G401 (cell line): ENCODE data around the gene ZCCHC14. TPM values are rescaled to one million over a fixed set of nuclear protein-coding genes. Genes with fewer than 3 reads are reported as not detected.
A peak's percentile ranks its signal among the peaks of the same experiment; 100 is the strongest.

ENCODE experiments used
- DNase-seq: peaks from one replicate; pipeline ENCODE4 v3.0.0-alpha.2; 2015; ENCODE audit warnings: low spot score
- in situ Hi-C: cut with HindIII; loops from 2 replicates; pipeline ENCODE4 v1.10.0; 2016; ENCODE audit warnings: low sequenced_read_pairs, mixed read lengths
- total RNA-seq: library from RNA; depleted of rRNA; stranded (reverse); fragments of >200 nt; shearing (Covaris generic); gene quantifications from 2 replicates; pipeline ENCODE4 v1.2.3, GENCODE V29; 2014

ZCCHC14 gene
- total RNA-seq, 1 experiment from 2014 or later = 12.9 TPM

DNA sequence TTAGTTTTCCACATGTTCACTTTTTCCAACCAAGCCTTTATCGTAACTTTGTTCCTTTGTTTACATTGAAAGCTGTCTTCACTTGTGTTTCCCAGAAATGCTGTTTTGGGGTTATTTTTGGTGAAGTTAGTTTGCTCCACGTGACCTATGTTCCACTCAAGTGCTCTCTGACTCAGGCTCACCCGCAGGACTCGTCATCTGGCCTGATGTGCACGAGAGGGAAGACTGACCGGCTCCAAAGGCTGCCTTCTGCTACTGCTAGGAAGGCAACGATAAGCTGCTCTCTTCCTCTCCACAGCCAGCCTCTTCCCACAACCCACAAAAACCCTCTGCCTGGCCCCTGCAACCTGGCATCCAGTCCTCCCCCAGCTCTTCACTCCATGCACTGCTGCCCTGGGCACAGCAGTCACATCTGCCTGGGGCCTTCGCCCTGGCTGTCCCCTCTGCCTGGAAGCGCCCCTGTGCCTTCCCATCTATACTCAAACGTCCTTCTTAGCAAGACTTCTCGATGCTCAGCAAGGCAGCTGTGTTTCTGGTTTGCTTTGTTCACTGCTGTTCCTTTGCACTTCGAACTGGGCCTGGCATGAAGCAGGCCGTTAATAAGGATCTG lies 28.0 kb downstream of the ZCCHC14 start:
- DNase-seq = no peak
- in situ Hi-C loops = no loop called here

DNA sequence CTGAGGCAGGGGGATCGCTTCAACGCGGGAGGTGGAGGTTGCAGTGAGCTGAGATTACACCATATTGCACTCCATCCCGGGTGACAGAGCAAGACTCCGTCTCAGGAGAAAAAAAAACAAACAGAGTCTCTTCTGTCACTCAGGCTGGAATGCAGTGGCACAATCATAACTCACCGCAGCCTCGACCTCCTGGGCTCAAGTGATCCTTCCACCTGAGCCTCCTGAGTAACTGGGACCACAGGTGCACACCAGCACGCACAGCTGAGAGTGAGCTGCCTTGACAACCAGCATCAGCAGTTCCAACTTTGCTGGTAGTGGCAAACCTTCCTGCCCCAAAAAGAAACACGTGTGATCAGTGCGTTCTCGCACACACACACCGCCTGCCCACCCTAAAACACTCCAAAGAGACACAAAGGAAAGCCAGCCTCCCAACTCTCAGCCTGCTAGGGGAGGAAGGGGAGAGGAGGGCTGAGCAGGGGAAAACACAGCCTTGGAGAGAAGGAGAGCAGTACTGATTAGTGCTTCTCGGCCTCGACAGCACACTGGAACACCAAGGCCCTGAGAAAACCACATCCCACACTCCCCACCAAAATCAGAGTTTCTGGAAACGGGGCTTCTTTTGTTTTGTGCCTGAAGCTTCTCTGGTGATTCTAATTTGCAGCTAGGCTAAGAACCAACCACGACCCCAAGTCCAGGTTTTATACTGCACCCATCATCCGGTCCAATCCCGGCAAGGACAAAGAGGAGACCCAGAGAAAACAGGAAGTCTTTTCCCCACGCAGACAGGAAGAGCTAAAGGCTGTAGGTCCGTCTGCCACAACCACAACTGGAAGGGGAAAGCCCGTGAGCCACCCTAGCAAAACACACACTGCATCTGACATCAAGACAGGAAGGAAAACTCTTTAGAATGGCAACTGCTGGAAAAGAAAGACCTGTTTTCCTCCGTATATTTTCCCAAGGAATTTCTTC lies 28.8 kb downstream of the ZCCHC14 start:
- in situ Hi-C loops = no loop called here
- DNase-seq = no peak

DNA sequence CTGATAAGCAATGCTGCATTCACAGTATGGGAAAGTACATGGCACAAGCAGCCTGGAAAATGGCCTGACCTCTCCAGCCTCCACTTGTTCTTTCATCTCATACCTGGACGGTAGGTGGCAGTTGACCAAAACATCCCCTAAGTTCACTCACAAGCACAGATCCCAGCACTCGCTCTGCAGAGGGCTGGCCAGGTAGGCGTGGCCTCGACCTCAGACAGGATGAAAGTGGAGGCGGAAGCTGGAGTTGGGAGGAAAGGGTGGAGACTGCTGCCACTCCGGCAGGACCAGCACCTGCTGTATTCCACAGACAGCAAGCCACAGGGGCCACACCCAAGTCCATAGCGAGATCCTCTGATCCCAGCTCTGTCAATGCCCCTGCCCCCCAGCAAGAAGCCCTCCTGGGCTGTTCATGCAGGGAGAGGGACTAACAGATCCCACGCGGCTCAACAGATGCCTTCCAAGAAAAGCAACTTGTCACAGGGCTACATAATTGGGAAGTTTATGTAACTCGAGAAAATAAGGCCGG lies 31.3 kb downstream of the ZCCHC14 start:
- peak; percentile 86 for DNase-seq
- in situ Hi-C loops = no loop called here

DNA sequence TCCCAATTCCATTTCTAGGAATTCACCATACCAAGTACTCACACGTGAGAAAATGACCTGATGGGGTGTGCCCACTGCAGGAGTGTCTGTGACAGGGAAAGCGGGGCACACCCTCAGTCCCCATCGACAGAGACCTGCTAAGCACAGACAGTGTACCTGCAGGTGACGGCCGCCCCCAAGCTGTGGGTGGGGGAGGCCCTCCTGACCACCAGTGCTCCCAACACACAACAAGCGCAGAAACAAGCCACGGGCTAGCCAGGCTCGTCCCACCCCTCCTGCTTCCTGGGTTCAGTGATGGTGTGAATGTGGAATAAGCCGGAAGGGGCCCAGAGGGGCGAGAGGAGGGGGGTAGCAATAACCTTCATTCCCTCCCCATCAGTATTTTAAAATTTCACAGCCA lies 31.9 kb downstream of the ZCCHC14 start:
- no peak for DNase-seq
- in situ Hi-C loops = no loop called here

DNA sequence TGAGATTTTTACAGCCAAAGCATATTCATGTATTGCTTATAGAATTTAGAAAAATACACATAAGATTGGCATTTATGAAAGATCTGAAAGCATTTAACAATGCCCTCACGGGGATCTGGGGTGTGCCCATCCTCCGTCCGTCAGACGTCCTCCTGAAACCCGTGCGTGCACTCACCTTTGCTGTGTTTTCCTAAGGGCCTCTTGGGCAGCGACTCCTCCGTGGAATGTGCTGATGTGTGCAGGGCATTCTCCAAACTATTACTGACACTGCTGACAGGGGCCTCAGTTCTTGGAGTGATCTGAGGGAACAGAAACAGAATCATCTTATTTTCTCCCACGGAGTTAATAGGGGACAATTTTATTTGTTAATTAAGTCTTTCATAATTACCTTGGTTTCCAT lies 33.0 kb downstream of the ZCCHC14 start:
- in situ Hi-C loops = no loop called here
- DNase-seq = no peak

DNA sequence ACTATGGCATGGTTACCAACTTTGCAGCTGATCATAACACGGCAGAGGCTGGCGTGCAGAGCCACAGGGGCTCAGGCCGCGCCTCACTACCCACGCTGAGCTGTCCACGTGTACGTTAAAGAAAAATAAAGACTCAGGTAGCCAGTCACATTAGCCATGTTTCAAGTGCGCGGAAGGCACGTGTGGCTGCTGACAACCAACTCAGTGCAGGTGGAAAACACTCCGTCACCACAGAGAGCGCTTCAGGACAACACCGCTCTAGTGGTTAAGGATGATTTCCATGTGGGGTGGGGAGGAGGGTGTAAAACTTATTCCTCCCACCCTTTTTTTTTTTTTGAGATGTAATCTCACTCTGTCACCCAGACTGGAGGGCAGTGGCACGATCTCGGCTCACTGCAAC lies 33.8 kb downstream of the ZCCHC14 start:
- DNase-seq = no peak
- in situ Hi-C loops = no loop called here

DNA sequence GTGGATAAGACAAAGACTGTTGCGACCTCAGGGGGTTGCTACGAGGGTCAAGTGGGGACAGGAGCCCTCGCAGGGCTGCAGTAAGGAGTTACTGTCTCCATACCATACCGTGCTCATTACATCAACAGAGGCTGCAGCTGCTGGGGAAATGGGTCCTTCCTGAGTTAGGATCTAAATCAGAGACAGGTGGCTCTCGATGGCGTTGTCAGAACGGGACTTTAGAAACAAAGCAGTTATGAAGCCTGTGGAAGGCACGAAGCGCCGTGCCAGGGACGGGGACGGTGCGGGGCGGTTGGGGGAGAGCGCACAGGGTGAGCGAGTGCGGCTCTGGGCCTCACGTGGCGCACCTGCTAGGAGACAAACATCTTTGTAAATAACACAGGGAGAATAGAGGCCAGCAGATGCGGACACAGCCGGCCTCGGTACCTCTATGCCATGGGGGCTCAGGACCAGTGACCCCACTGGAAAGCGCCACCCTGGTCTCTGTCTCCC lies 34.4 kb downstream of the ZCCHC14 start:
- in situ Hi-C loops = no loop called here
- no peak for DNase-seq

DNA sequence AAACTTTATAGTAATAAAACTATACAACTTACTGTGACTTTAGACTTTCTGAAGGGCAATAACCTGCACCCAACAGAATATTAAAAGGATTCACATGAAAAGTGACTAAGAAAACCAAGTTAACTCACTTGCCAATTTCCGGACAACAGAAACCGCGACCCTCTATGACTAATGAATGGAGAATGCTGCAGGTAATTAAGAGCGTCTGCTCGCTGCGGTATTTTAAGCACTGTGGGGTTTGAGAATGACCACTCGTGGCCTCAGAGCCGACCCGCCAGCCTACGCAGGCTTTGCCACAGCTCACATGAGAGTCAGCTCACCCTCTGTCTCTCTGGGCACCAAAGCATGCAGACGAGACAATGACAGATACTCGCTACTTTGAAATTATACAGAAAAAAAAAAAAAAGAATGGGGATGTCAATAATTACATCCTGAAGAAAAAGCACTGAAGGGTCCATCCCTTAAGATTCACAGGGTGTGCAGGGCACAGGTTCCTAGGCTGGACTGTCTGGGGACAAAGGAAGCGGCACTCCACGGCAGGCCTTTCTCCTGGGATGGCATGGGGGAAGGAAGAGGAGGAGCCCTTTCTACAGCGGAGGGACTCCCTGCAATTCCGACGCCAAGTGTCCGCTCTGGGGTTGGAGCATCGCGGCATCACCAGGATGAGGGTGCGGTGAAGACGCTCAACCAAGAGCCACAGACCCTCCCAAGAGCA lies 35.0 kb downstream of the ZCCHC14 start:
- DNase-seq = no peak
- in situ Hi-C loops = no loop called here

DNA sequence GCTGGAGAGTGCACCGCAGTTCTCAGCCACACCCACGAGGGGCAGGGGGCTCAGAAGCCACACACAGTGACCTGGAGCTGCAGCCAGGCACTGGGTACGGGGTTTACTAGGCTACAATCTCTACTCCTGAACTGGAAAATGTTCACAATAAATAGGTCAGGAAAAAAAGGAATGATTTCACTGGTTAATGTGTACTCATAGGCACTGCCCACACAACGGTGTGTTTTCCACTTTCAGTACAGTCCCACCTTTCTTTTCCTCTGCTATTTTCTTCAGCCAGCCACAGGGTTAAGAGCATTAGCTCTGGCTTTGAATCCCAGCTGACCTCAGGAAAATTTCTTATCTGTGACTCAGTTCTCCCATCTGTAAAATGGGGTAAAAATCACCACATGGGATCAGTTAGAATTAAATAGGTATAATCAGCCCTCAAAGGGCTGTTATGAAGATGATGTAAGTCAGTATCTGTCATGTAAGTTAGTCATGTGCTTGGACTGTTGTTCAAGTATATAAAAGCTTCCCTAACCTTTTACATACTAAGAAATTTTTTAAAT lies 35.7 kb downstream of the ZCCHC14 start:
- in situ Hi-C loops = no loop called here
- no peak for DNase-seq

DNA sequence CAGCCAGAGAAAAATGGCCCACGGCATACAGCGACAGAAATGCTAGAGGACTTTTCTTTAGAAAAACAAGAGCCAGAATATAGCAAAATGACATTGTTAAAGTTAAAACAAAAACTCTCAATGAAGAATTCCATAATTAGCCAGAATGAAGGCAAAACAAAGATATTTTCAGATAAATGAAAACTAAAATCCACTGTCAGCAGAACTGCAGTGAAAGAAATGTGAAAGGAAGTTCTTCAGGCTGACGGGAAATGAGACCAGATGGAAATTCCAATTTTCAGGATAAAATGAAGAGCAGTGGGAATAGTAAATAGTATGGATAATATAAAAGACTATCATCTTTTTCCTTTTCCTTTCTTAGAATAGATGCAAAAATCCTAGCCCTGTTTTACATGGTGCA lies 38.4 kb downstream of the ZCCHC14 start:
- no peak for DNase-seq
- in situ Hi-C loops = no loop called here

DNA sequence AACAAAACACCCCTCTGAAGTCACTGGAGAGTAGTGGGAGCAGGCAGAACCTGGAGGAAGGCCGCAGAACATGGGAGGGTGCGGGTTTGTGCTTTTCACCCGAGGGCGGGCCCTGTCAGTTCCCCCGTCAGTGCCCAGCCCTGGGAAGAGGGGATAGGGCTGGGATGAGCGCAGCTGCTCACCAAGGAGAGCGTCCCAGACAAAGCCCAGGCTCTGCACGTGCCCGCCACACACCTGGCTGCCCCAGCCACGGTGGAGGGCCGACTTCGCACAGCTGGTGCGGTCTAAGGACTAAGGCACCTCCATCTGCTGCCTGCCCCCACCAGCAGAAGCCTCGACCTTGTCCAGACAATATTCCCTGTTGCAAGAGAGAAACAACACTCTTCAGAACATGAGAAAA lies 39.5 kb downstream of the ZCCHC14 start:
- in situ Hi-C loops = no loop called here
- DNase-seq = no peak

DNA sequence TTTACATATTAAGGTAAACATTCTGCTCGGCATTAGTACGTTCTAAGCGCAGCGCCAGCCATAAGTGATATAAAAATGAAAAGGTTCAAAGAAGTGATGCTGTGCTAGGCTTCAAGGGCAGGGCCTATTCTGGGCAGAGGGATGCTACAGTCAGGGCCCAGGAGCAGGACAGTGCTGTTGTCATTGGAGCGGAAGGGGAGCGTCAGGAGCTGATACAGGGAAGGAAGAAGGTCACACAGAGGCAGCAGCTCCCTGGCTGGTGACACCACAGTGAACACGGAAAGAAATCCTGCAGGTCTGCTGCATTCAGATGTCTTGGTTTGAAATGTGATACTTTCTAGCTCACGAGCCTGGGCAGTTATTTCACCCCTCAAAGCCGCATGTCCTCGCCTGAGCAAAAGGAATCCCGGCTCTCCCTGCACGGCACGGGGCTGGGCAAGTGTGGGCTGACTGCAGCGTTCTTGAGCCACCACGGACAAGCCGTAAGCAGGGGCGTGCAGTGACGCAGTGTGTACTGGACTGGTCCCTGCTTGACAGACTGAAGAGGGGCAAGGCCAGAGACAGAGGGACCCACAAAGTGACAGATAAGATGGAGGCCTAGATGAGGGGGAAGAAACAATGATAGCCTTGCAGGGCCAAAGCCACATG lies 41.1 kb downstream of the ZCCHC14 start:
- no peak for DNase-seq
- in situ Hi-C loops = no loop called here

DNA sequence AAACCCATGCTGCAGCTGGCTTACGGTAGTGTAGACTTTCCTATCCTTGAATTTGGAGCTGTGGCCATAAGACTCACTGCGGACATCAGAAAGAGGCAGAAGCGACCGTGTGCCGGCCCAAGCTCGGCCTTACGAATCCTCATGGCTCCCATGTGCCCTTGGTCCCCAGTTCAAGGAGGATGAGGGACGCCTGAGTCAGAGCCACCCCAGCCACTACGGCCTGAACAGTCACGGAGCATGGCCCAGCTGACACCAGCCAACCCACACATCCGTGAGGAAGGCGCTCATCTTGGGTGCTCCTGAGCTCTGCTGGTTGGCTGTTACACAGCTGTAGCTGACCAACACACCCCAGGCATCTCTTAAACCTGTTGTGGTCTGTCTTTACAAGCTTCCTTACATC lies 44.0 kb downstream of the ZCCHC14 start:
- DNase-seq = no peak
- in situ Hi-C loops = no loop called here

DNA sequence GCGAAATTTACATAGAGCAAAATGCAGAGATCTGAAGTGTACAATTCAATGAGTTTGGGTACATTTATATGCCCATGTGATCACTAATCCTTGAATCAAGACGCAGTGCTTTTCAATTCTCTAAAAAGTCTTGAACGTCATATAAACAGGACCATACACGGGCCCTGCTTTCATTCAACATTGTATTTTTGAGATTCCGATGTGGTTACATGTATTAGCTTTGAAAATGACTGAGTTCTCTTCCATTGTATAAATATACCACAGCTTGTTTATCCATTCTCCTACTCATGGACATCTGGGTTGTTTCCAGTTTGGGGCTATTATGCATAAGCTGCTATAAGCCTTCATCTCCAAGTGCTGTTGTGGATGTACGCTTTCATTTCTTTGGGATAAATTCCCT lies 45.5 kb downstream of the ZCCHC14 start:
- in situ Hi-C loops = no loop called here
- DNase-seq = no peak

DNA sequence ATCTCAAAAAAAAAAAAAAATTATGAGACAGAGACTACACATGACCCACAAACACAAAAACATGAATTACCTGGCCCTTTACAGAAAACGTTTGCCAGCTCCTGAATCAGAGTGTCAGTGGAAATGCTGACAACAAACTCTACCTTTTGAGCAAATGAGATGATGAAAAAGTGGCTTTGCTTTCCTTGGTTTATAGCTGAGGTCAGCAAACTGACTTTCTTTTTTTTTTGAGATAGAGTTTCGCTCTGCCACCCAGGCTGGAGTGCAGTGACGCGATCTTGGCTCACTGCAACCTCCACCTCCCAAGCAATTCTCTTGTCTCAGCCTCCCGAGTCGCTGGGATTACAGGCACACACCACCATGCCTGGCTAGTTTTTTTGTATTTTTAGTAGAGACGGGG lies 46.3 kb downstream of the ZCCHC14 start:
- no peak for DNase-seq
- in situ Hi-C loops = no loop called here

DNA sequence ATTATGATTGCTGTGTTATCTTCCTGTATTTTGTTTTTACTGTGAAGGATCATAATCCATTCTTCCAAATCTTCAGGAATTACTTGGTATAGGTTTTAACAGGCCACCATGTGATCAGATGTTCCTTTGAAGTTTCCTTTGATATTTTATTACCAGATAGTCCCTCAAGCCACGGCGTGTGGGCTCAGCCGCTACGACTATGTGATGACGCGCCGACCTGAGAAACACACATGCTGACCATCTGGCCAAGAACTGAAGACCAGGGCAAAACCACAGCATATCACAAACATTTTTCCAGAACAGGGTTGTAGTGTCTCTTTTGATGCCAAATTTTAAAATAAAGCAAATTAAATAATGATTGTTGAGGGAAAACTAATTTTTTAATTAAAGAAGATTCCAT lies 47.3 kb downstream of the ZCCHC14 start:
- in situ Hi-C loops = no loop called here
- DNase-seq = peak; percentile 45

DNA sequence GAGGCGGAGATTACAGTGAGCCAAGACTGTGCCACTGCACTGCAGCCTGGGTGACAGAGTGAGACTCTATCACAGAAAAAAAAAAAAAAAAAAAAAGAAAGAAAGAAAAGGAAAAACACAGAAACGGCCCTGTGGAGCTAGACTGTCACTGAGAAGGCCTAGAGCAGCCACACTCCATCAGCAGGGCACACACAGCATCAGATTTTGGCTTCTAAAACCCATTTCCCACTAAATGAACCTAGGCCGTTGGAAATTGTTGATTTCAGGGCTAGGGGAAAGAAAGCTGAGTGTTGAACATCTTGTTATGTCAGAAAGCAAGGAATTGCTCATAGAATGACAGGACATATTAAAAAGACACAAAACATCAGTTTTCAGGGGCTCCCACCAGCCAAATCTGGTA lies 48.9 kb downstream of the ZCCHC14 start:
- DNase-seq = no peak
- in situ Hi-C loops = no loop called here

DNA sequence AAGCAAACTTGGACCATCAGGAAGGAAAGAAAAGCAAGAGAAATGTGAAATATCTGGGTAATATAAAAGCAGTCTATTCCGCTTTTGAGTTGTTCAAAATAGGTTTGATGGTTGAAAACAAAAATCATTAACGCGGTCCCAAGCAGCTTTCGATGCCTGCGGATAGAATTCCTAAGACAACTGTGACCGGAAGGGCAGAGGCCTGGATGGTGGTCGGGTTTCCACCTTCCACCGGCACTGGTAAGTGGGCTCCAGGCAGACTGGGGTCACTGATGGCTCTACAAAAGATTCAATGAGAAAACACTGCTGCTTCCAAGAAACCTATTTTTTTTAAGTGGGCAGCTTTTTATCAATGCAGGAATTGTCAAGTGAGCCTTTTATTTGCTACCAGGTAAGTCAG lies 49.8 kb downstream of the ZCCHC14 start:
- DNase-seq = no peak
- in situ Hi-C loops = no loop called here

DNA sequence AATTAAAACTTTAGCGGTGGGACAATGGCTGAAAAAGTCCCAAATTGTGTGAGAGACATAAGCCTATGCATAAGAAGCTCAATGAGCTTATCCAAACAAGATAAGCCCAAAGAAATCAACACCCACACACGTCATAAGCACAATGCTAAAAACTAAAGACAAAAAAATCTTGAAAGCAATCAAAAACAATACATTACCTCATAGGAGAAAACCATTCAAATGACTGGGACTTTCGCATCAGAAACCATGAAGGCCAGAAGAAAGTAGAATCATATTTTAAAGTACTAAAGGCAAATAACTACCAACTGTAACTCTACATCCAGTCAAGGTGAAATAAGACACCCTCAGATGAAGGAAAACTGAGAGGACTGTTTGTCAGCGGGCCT lies 50.2 kb downstream of the ZCCHC14 start:
- no peak for DNase-seq
- in situ Hi-C loops = no loop called here
